Effector memory CD8-positive, alpha-beta T cell (primary cell): ENCODE data around the gene RAP1GAP.

Source experiments
- ATAC-seq: fragments of 150-1000 bp; cut with Tn5 transposase; replicated peaks from 2 replicates; pipeline ENCODE4 v1.10.0; 2021; ENCODE audit warnings: mild to moderate bottlenecking, moderate library complexity
- DNase-seq, 3 experiments: peaks; one replicate each; pipeline ENCODE4 v3.0.0; 2021
- H3K27ac Mint-ChIP-seq, 2 donors: one replicate each; pipeline ENCODE4 v1.8.0; 2022; ENCODE audit warnings: mild to moderate bottlenecking in 2 of 2, mixed read lengths in 2 of 2, moderate library complexity in 2 of 2
- H3K27me3 Mint-ChIP-seq, 2 donors: one replicate each; pipeline ENCODE4 v1.8.0; 2022; ENCODE audit warnings: mixed read lengths in 2 of 2
- H3K36me3 Mint-ChIP-seq: one replicate; pipeline ENCODE4 v1.8.0; 2022; ENCODE audit warnings: mild to moderate bottlenecking, moderate library complexity, mixed read lengths; ENCODE audit not compliant: insufficient read depth
- H3K4me1 Mint-ChIP-seq, 2 donors: one replicate each; pipeline ENCODE4 v1.8.0; 2022; ENCODE audit warnings: low read depth in 2 of 2, mixed read lengths in 2 of 2
- H3K4me3 Mint-ChIP-seq, 2 donors: one replicate each; pipeline ENCODE4 v1.8.0; 2022; ENCODE audit warnings: mild to moderate bottlenecking in 2 of 2, mixed read lengths in 2 of 2, moderate library complexity in 2 of 2
- H3K9me3 Mint-ChIP-seq, 2 donors: one replicate each; pipeline ENCODE4 v1.8.0; 2022; ENCODE audit warnings: mixed read lengths in 2 of 2

RAP1GAP gene

GRCh38 chr1:21630571-21631343, 38.4 kb downstream of the RAP1GAP start:
- H3K36me3 Mint-ChIP-seq, result no peaks in the 10 kb centered on the region
- no peak for DNase-seq
- ATAC-seq, result no peak
- peaks cover 0 to 3% of the 10 kb centered on the region in 2 donors for H3K4me1 Mint-ChIP-seq
- H3K4me3 Mint-ChIP-seq, result no peak overlapping the region
- no peaks in the 10 kb centered on the region for H3K9me3 Mint-ChIP-seq
- H3K27me3 Mint-ChIP-seq, result peaks cover 36 to 75% of the 10 kb centered on the region in 2 donors
- H3K27ac Mint-ChIP-seq, result no peak overlapping the region

DNA sequence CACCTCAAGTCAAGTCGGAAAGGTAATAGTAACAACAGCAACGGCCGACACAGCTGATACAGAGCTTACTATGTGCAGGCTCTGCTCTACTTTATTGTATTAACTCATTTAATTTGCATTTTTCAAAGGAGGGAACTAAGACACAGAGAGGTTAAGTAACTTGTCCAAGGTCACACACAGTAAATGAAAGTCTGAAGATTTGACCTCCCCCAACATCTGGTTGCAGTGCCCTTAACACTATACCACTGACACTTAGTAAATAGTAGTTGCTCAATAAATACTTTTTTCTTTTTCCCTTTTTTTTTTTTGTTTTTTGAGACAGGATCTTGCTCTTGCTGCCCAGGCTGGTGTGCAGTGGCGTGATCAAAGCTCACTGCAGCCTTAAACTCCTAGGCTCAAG, 39.2 kb downstream of the RAP1GAP start:
- Mint-ChIP-seq H3K4me1 (peaks cover 0 to 3% of the 10 kb centered on the region in 2 donors), H3K9me3 (no peaks in the 10 kb centered on the region), H3K27me3 (peaks cover 31 to 73% of the 10 kb centered on the region in 2 donors), H3K4me3 (no peak overlapping the region), H3K36me3 (no peaks in the 10 kb centered on the region), H3K27ac (no peak overlapping the region)
- ATAC-seq, result no peak
- no peak for DNase-seq

- H3K4me1 Mint-ChIP-seq, result peaks cover 0 to 3% of the 10 kb centered on the region in 2 donors
- no peak overlapping the region for H3K4me3 Mint-ChIP-seq
- no peak overlapping the region for H3K27ac Mint-ChIP-seq
- DNase-seq, result no peak
- peaks cover 27 to 69% of the 10 kb centered on the region in 2 donors for H3K27me3 Mint-ChIP-seq
- no peaks in the 10 kb centered on the region for H3K9me3 Mint-ChIP-seq
- H3K36me3 Mint-ChIP-seq, result no peaks in the 10 kb centered on the region
- ATAC-seq, result no peak
Measured at GRCh38 chr1:21628798-21629393, 40.3 kb downstream of the RAP1GAP start.

GRCh38 chr1:21626921-21627339, 42.2 kb downstream of the RAP1GAP start:
- Mint-ChIP-seq H3K36me3 (peaks cover 3% of the 10 kb centered on the region), H3K27ac (no peak overlapping the region), H3K4me1 (peaks cover 2 to 5% of the 10 kb centered on the region in 2 donors), H3K9me3 (no peaks in the 10 kb centered on the region), H3K4me3 (no peak overlapping the region), H3K27me3 (peaks cover 20 to 66% of the 10 kb centered on the region in 2 donors)
- DNase-seq (no peak), ATAC-seq (no peak)

DNA sequence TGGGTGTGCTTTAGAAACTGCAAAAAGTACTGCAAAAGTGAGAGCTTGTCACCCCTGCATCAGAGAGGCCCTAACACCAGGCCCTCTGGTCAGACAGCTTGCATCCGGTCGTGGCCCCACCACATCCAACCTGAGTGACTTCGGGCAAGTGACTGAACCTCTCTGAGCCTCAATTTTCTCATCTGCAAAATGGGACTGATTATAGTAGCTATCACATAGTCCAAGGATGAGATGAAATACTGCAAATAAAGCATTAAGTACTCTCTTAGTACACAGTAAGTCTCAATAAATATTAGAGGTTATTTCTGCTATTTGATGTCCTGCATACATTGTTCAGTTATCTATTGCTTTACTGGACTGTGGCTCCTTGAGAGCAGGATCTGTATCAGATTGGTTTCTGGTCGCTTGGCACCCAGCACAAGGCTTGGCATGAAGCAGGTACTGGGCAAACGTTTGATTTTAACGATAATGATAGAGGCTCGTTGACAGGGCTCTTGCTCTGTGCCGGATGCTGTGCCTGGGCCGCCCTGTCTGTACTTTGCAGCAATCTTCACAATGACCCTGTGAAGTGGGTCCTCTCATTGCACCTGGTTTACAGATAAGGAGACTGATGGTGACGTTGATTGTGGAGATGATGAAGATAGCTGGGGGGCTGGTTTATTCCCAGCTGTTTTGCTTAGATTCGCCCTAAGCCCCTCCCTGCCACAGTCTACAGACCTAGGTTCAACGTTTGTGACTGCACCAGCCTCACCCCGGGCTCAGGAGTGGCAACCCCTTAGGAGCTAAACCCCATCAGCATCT, 43.6 kb downstream of the RAP1GAP start:
- Mint-ChIP-seq H3K27ac (peak overlapping the region in 1 of 2 donors; percentile 30), H3K27me3 (peaks cover 24 to 68% of the 10 kb centered on the region in 2 donors), H3K36me3 (peaks cover 3% of the 10 kb centered on the region), H3K9me3 (no peaks in the 10 kb centered on the region), H3K4me3 (no peak overlapping the region), H3K4me1 (peaks cover 2 to 5% of the 10 kb centered on the region in 2 donors)
- no peak for ATAC-seq
- DNase-seq, result no peak

DNA sequence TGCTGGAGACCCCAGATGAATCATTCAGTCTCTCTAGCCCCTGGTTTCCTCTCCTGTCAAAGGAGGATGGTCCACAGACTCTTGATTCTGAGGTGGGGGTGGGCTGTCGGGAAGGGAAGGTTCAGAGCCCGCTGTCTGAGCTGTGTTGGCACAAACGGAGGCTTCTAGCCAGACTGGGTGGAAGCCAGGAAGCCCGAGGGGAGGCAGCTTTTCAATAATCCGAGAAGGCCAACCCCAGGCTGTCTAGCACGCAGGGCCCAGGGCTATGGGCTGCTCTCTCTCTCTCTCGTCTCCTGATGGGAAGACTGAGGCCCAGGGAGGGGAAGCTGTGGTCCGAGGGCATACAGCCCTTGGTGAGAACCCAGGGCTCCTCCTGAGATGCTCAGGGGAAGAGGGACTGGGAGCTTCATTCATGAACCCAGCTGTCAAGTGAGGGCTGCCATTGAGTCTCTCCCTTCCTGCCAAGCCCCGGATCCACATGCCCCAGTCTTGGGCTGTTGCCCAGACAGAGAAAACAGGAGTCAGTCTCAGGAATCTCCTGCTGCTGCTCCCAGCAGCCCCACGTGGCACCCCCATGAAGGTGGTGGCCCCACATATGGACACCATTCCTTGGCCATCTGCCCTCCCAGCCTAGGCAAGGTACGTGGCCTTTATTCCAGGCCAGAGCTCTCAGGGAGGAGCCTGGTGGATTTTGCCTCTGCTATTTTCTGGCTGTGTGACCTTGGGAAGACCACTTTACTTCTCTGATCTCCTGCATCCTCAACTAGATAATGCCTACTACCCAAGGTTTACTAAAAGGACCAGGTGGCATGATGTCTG, 44.4 kb downstream of the RAP1GAP start:
- no peak overlapping the region for H3K4me3 Mint-ChIP-seq
- ATAC-seq, result no peak
- H3K36me3 Mint-ChIP-seq, result peaks cover 3% of the 10 kb centered on the region
- H3K9me3 Mint-ChIP-seq, result no peaks in the 10 kb centered on the region
- H3K27me3 Mint-ChIP-seq, result peaks cover 22 to 68% of the 10 kb centered on the region in 2 donors
- no peak for DNase-seq
- peaks cover 2 to 5% of the 10 kb centered on the region in 2 donors for H3K4me1 Mint-ChIP-seq
- H3K27ac Mint-ChIP-seq, result no peak overlapping the region

- Mint-ChIP-seq H3K27me3 (peaks cover 27 to 71% of the 10 kb centered on the region in 2 donors), H3K27ac (no peak overlapping the region), H3K4me1 (peaks cover 2 to 5% of the 10 kb centered on the region in 2 donors), H3K4me3 (peak overlapping the region in 1 of 2 donors; percentile 67), H3K36me3 (peaks cover 3% of the 10 kb centered on the region), H3K9me3 (no peaks in the 10 kb centered on the region)
- DNase-seq (no peak), ATAC-seq (no peak)
Measured at GRCh38 chr1:21623410-21623961, 45.7 kb downstream of the RAP1GAP start.

DNA sequence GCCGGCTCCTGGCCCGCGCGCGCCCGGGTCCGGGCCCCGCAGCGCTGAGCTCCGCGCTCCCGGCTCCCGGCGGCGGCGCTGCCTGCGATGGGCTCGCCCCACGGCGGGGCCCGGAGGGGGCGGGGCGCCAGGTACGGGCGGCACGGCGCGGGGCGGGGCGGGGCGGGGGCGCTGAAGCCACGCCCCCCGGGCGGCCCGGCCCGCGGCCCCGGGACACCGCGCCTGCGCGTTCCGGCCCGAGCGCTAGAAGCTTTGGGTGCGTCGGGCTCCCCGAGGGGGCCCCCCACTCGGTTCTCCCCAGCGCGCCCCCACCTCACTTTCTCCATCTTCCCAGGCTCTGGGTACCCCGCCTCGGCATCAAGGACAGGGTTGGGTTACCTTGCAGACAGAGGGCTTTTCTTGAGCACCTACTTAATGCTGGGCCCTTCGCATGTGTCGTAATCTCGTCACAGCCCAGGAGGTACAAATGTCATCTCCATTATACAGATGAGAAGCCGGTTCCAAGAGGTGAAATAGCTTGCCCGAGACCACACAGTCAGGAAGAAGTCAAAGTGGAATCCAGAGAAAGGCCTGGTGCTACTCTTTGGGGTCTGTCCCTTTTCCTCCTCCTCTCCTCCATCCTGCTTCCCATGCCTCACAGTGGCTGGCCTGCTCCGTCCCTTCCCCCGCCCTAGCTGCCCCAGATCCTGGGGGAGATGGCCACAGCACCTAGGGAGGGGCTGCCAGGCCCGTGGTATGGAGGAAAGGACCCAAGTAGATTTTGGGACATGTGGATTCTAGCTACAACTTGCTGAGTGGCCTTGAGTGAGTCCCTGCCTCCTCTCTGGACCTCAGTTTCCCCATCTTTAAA, 46.5 kb downstream of the RAP1GAP start:
- ATAC-seq (peak; percentile 37), DNase-seq (no peak)
- Mint-ChIP-seq H3K36me3 (peaks cover 3% of the 10 kb centered on the region), H3K4me3 (peak overlapping the region; percentile 54 to 67), H3K27ac (no peak overlapping the region), H3K9me3 (no peaks in the 10 kb centered on the region), H3K4me1 (peaks cover 2 to 5% of the 10 kb centered on the region in 2 donors), H3K27me3 (peaks cover 27 to 78% of the 10 kb centered on the region in 2 donors)

DNA sequence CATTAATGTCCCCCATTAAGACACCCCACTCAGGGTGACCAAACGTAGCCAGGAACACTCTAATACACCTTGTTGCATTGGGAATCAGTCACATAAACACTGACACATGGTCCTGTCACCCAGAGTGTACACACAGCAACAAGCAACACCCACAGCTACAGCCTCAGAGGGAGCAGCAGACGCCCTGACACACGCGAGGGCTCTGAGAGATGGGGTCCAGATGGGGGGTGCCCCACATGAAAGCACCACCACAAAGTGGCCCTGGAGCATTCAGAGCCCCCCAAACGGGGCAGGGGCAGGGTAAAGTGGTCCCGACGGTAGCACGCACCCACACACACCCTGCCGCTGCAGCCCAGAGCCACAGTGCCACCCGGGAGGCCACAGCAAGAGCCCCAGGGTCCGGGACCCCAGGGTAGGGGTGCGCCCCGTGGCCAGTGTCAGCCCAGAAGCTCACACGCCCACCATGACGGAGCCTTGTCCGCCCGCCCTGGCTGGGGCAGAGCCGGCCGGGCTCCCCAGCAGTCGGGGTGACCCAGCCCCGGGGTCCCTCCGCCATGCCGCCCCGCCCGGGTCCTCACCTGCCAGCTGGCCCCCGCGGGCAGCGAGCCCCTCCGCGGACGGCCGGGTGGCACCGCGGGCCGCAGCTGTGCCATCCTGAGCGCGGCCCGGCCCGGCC, 47.3 kb downstream of the RAP1GAP start:
- ATAC-seq, result no peak
- H3K4me1 Mint-ChIP-seq, result peaks cover 2 to 5% of the 10 kb centered on the region in 2 donors

DNA sequence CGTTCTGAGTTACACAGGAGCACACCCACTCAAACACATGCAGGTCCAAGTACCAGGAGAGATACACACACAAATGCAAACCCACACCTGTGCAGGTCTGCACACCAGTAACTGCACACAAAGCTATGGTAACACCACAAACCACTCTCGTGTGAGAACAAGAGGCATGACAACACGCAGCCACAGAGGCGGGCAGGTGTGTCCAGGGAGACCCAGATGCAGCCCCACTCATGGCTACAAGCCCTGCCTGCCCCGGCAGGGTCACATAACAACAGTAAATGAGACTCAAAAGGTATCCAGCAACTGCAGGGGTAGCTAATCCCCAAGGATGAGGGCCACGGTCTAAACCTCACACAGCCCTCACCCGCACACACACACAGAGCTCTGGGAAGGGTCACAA, 48.1 kb downstream of the RAP1GAP start:
- Mint-ChIP-seq H3K27me3 (peaks cover 27 to 72% of the 10 kb centered on the region in 2 donors), H3K27ac (no peak overlapping the region), H3K36me3 (peaks cover 3% of the 10 kb centered on the region), H3K9me3 (no peaks in the 10 kb centered on the region), H3K4me1 (peaks cover 2 to 5% of the 10 kb centered on the region in 2 donors), H3K4me3 (peak overlapping the region in 1 of 2 donors; percentile 55)
- ATAC-seq, result no peak
- DNase-seq, result no peak

More for the DNA sequence above, 47.3 kb downstream of the RAP1GAP start:
- H3K27ac Mint-ChIP-seq, result no peak overlapping the region
- DNase-seq, result no peak
- peaks cover 27 to 78% of the 10 kb centered on the region in 2 donors for H3K27me3 Mint-ChIP-seq
- peak overlapping the region; percentile 44 to 55 for H3K4me3 Mint-ChIP-seq
- no peaks in the 10 kb centered on the region for H3K9me3 Mint-ChIP-seq
- H3K36me3 Mint-ChIP-seq, result peaks cover 3% of the 10 kb centered on the region

- peaks cover 2 to 5% of the 10 kb centered on the region in 2 donors for H3K4me1 Mint-ChIP-seq
- DNase-seq, result no peak
- no peak overlapping the region for H3K4me3 Mint-ChIP-seq
- no peak for ATAC-seq
- H3K27ac Mint-ChIP-seq, result no peak overlapping the region
- no peaks in the 10 kb centered on the region for H3K9me3 Mint-ChIP-seq
- H3K27me3 Mint-ChIP-seq, result peaks cover 27 to 67% of the 10 kb centered on the region in 2 donors
- H3K36me3 Mint-ChIP-seq, result peaks cover 3% of the 10 kb centered on the region
Measured at GRCh38 chr1:21620496-21620895, 48.7 kb downstream of the RAP1GAP start.
